Vein endothelial cell (primary cell): ENCODE results near the gene SIRT5. TPM values are rescaled to one million over a fixed set of nuclear protein-coding genes. Genes with fewer than 3 reads are reported as not detected.

Source experiments
- total RNA-seq: library from RNA; depleted of rRNA; stranded (reverse); fragments of >200 nt; gene quantifications from 2 replicates; pipeline ENCODE4 v1.2.3, GENCODE V29; 2012

Gene SIRT5
- 8.0 and 11.1 TPM in 2 replicates for total RNA-seq

GRCh38 chr6:13574571-13575376, at the start of gene SIRT5:
Gene SIRT5 (plus strand): TSS chr6:13574601. CDS start chr6:13584111, 9,510 bp downstream.

DNA sequence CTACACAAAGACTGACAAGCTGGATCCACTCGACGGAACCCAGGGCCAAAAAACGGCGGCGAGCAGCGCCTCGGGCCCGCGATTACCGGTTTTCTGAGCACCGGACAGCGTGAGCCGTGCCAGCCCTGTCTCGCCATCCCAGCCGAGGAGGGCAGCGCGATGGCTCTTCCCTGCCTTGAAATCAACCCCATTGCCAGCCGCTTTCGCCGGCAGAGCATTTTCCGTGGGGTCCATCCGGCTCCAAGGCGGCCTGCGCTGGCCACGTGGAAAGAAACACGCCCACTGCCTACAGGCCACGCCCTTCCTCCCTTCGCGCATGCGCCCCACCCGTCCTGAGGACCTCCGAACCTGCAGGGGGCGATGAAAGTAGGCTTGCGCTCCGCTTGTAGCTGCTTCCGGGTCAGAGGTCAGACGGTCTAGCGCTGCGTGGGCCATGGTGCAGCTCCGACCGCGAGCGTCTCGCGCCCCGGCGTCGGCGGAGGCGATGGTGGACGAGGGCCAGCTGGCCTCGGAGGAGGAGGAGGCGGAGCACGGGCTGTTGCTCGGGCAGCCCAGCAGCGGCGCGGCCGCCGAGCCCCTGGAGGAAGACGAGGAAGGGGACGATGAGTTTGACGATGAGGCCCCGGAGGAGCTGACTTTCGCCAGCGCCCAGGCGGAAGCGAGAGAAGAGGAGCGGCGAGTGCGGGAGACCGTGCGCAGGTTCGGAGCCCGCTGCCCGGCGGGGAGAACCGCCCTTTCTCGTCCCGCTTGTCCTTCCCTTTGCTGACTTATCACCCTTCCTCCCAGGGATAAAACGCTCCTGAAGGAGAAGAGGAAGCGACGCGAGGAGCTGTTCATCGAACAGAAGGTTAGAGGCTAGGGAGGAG, 40.8 kb downstream of the SIRT5 start, which contains the start of gene NOL7:
TSS of gene NOL7 (plus strand) at position 410 of the 866 bp plus-strand sequence. CDS start at position 434, 24 bp downstream.

Other genes with a start within 250 kb of the SIRT5 start
- 17.3 and 20.6 TPM in 2 replicates for gene TBC1D7, start 246.1 kb upstream of the SIRT5 start, total RNA-seq
- 19.9 and 42.9 TPM in 2 replicates for gene GFOD1, start 87.0 kb upstream of the SIRT5 start, total RNA-seq
- gene NOL7, start 40.7 kb downstream of the SIRT5 start, total RNA-seq = 52.3 and 80.4 TPM in 2 replicates
- gene RANBP9, start 137.2 kb downstream of the SIRT5 start, total RNA-seq = 28.4 TPM in 2 replicates
- 7.5 and 10.4 TPM in 2 replicates for gene MCUR1, start 240.0 kb downstream of the SIRT5 start, total RNA-seq